Nephron (organoid): Measurements from ENCODE around the gene NDUFS7.
A peak's percentile ranks its signal among the peaks of the same experiment; 100 is the strongest.
"Not testable (repeated sequence)": the region's sequence is repeated elsewhere in the genome, so short reads cannot be mapped to it uniquely, and the experiment has no call there.

ENCODE experiments used
- H3K27ac Mint-ChIP-seq, 3 experiments: 2 replicates each; pipeline ENCODE4 v1.8.0; 2020; ENCODE audit warnings: mixed read lengths in 3 of 3, mild to moderate bottlenecking in 2 of 3, moderate library complexity in 1 of 3
- H3K27me3 Mint-ChIP-seq: 2 replicates; pipeline ENCODE4 v1.8.0; 2021; ENCODE audit warnings: low read depth, mild to moderate bottlenecking, moderate library complexity, mixed read lengths
- H3K36me3 Mint-ChIP-seq: 2 replicates; pipeline ENCODE4 v1.8.0; 2020; ENCODE audit warnings: low read depth, mixed read lengths
- H3K4me1 Mint-ChIP-seq: 2 replicates; pipeline ENCODE4 v1.8.0; 2020; ENCODE audit warnings: mixed read lengths
- H3K4me3 Mint-ChIP-seq, 3 experiments: 2 replicates each; pipeline ENCODE4 v1.8.0; 2020; ENCODE audit warnings: mild to moderate bottlenecking in 3 of 3, mixed read lengths in 3 of 3, moderate library complexity in 2 of 3
- H3K9me3 Mint-ChIP-seq: 2 replicates; pipeline ENCODE4 v1.8.0; 2020; ENCODE audit warnings: mixed read lengths
- CTCF ChIP-seq, 3 experiments: fragments of 200-600 bp; sonication (generic); IDR thresholded peaks; one replicate each; pipeline ENCODE4 v1.5.0; 2021; ENCODE audit warnings: antibody characterized with exemption in 3 of 3; ENCODE audit not compliant: unreplicated experiment in 3 of 3

Gene NDUFS7

GRCh38 chr19:1417681-1418495 is 34.2 kb downstream of the NDUFS7 start:
- no peak for TF ChIP-seq CTCF (IDR thresholded peaks at IDR 0.05; ENCODE audit: unreplicated experiment in 3 of 3)
- H3K27me3 Mint-ChIP-seq, result no peaks in the 10 kb centered on the region
- H3K36me3 Mint-ChIP-seq, result peaks cover 35% of the 10 kb centered on the region
- peak overlapping the region; percentile 61 to 70 (median 70) for H3K4me3 Mint-ChIP-seq
- no peaks in the 10 kb centered on the region for H3K9me3 Mint-ChIP-seq
- H3K4me1 Mint-ChIP-seq, result peaks cover 68% of the 10 kb centered on the region
- peak overlapping the region; percentile 89 to 95 (median 92) for H3K27ac Mint-ChIP-seq

- H3K27me3 Mint-ChIP-seq, result no peaks in the 10 kb centered on the region
- H3K4me3 Mint-ChIP-seq, result peak overlapping the region in 1 of 3 experiments; percentile 70
- H3K4me1 Mint-ChIP-seq, result peaks cover 70% of the 10 kb centered on the region
- peak overlapping the region; percentile 89 to 95 (median 92) for H3K27ac Mint-ChIP-seq
- TF ChIP-seq CTCF (IDR thresholded peaks at IDR 0.05; ENCODE audit: unreplicated experiment in 3 of 3), result no peak
- H3K9me3 Mint-ChIP-seq, result no peaks in the 10 kb centered on the region
- peaks cover 40% of the 10 kb centered on the region for H3K36me3 Mint-ChIP-seq
These were observed 34.7 kb downstream of the NDUFS7 start for GRCh38 chr19:1418496-1418775.

- Mint-ChIP-seq H3K27ac (peak overlapping the region; percentile 22 to 85 (median 69)), H3K27me3 (no peaks in the 10 kb centered on the region), H3K36me3 (peaks cover 44% of the 10 kb centered on the region), H3K4me1 (peaks cover 70% of the 10 kb centered on the region), H3K9me3 (no peaks in the 10 kb centered on the region), H3K4me3 (peak overlapping the region in 1 of 3 experiments; percentile 50)
- TF ChIP-seq CTCF (IDR thresholded peaks at IDR 0.05; ENCODE audit: unreplicated experiment in 3 of 3), result no peak
These were observed 35.4 kb downstream of the NDUFS7 start for GRCh38 chr19:1418951-1419738.

- peaks cover 51% of the 10 kb centered on the region for H3K36me3 Mint-ChIP-seq
- H3K9me3 Mint-ChIP-seq, H3K27me3 Mint-ChIP-seq, H3K27ac Mint-ChIP-seq, H3K4me3 Mint-ChIP-seq: not testable (repeated sequence)
- H3K4me1 Mint-ChIP-seq, result peaks cover 75% of the 10 kb centered on the region
These were observed 36.4 kb downstream of the NDUFS7 start for GRCh38 chr19:1420085-1420484.

- Mint-ChIP-seq H3K4me1 (peaks cover 75% of the 10 kb centered on the region), H3K27me3 (no peaks in the 10 kb centered on the region), H3K27ac (peak overlapping the region in 2 of 3 experiments; percentile 33 to 65), H3K36me3 (peaks cover 53% of the 10 kb centered on the region), H3K4me3 (no peak overlapping the region), H3K9me3 (no peaks in the 10 kb centered on the region)
- no peak for TF ChIP-seq CTCF (IDR thresholded peaks at IDR 0.05; ENCODE audit: unreplicated experiment in 3 of 3)
These were observed 36.9 kb downstream of the NDUFS7 start for GRCh38 chr19:1420590-1420989.

GRCh38 chr19:1421218-1421957 is 37.7 kb downstream of the NDUFS7 start:
- Mint-ChIP-seq H3K4me1 (peaks cover 71% of the 10 kb centered on the region), H3K36me3 (peaks cover 56% of the 10 kb centered on the region), H3K9me3 (no peaks in the 10 kb centered on the region), H3K4me3 (no peak overlapping the region), H3K27me3 (no peaks in the 10 kb centered on the region), H3K27ac (peak overlapping the region in 2 of 3 experiments; percentile 33 to 65)
- no peak for TF ChIP-seq CTCF (IDR thresholded peaks at IDR 0.05; ENCODE audit: unreplicated experiment in 3 of 3)
